Vagina (tissue), 2 donors: ENCODE results near the gene PPM1G. TPM values are rescaled to one million over a fixed set of nuclear protein-coding genes. Genes with fewer than 3 reads are reported as not detected.
"Not testable (repeated sequence)": the region's sequence is repeated elsewhere in the genome, so short reads cannot be mapped to it uniquely, and the experiment has no call there.

Experiments
- DNase-seq, 2 donors: peaks; one replicate each; pipeline ENCODE4 v3.0.0-alpha.2; 2017; ENCODE audit errors: extremely low spot score in 2 of 2
- H3K27ac ChIP-seq: fragments of 200-600 bp; sonication (generic); one replicate; pipeline ENCODE4 v1.5.1; 2019
- H3K27me3 ChIP-seq: fragments of 200-600 bp; sonication (generic); one replicate; pipeline ENCODE4 v1.5.1; 2019
- H3K36me3 ChIP-seq, 2 donors: fragments of 200-600 bp; sonication (generic); one replicate each; pipeline ENCODE4 v1.5.1; 2017 to 2019
- H3K4me1 ChIP-seq: fragments of 200-600 bp; sonication (generic); one replicate; pipeline ENCODE4 v1.5.1; 2019
- H3K4me3 ChIP-seq, 2 donors: fragments of 200-600 bp; sonication (generic); 1 replicate in 1 of 2; 2 replicates in 1 of 2; pipeline ENCODE4 v1.5.1; 2016 to 2019
- H3K9me3 ChIP-seq: fragments of 200-600 bp; sonication (generic); one replicate; pipeline ENCODE4 v1.5.1; 2019
- POLR2A ChIP-seq, 2 donors: fragments of 450-650 bp; IDR thresholded peaks; one replicate each; pipeline ENCODE4 v1.6.1; 2017; ENCODE audit warnings: antibody characterized with exemption in 2 of 2, mild to moderate bottlenecking in 2 of 2, moderate library complexity in 2 of 2
- POLR2AphosphoS5 ChIP-seq, 2 donors: sonication (generic); formaldehyde crosslinking; IDR thresholded peaks; one replicate each; pipeline ENCODE4 v1.9.0; 2017; ENCODE audit warnings: antibody characterized with exemption in 2 of 2, mild to moderate bottlenecking in 2 of 2, low read depth in 1 of 2; ENCODE audit not compliant: insufficient read depth in 1 of 2
- intact Hi-C: fragments of 100-400 bp; cut with DNase I; formaldehyde crosslinking; loops from one replicate; pipeline ENCODE4 v1.15.1; 2023
- total RNA-seq: library from RNA; depleted of rRNA; stranded (reverse); fragments of >200 nt; gene quantifications from one replicate; pipeline ENCODE4 v1.2.3, GENCODE V29; 2016
- TF ChIP-seq, protein P1 (sequence below), 3 experiments: fragments of 450-650 bp in 2 of 3; fragments of 200-600 bp in 1 of 3; sonication (generic) in 1 of 3; IDR thresholded peaks; one replicate each; pipeline ENCODE4 v1.5.1; 2017 to 2019; ENCODE audit warnings: antibody characterized with exemption in 3 of 3, mild to moderate bottlenecking in 2 of 3, moderate library complexity in 2 of 3

The PPM1G gene
- total RNA-seq, 1 donor from 2014 or later: 45.4 TPM

DNA sequence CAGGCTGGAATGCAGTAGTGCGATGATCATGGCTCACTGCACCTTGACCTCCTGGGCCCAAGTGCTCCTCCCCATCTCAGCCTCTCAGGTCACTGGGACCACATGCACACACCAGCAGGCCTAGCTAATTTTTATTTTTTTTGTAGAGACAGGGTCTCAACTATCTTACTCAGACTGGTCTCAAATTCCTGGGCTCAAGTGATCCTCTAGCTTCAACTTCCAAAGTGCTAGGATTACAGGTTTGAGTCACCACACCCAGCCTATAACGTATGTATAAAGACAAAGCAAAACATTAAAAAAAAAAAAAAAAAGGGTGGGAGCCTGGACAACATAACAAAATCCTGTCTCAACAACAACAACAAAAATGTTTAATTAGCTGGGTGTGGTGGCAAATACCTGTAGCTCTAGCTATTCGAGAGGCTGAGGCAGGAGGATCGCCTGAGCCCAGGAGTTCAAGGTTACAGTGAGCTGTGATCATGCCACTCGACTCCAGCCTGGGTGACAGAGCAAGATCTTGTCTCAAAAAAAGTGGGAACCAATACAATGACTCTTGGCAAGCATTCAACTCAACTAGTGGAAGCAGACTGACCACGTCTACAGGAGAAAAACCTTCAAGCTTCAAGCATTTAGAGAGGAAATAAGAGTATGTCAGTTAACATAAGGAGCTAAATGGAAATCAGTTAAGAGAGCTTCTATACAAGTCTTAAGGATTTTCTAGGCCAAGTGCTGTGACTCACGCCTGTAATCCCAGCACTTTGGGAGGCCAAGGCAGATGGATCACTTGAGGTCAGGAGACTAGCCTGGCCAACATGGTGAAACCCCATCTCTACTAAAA lies 55.4 kb downstream of the PPM1G start:
- Histone ChIP-seq H3K27me3 (no peaks in the 10 kb centered on the region), H3K36me3 (no peaks in the 10 kb centered on the region), H3K9me3 (no peaks in the 10 kb centered on the region), H3K4me1 (peaks cover 45% of the 10 kb centered on the region), H3K4me3 (no peak overlapping the region), H3K27ac (no peak overlapping the region)
- TF ChIP-seq, protein P1, sequence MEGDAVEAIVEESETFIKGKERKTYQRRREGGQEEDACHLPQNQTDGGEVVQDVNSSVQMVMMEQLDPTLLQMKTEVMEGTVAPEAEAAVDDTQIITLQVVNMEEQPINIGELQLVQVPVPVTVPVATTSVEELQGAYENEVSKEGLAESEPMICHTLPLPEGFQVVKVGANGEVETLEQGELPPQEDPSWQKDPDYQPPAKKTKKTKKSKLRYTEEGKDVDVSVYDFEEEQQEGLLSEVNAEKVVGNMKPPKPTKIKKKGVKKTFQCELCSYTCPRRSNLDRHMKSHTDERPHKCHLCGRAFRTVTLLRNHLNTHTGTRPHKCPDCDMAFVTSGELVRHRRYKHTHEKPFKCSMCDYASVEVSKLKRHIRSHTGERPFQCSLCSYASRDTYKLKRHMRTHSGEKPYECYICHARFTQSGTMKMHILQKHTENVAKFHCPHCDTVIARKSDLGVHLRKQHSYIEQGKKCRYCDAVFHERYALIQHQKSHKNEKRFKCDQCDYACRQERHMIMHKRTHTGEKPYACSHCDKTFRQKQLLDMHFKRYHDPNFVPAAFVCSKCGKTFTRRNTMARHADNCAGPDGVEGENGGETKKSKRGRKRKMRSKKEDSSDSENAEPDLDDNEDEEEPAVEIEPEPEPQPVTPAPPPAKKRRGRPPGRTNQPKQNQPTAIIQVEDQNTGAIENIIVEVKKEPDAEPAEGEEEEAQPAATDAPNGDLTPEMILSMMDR (IDR thresholded peaks at IDR 0.05): no peak
- TF ChIP-seq POLR2A (IDR thresholded peaks at IDR 0.05) (no peak), POLR2AphosphoS5 (IDR thresholded peaks at IDR 0.05; ENCODE audit: insufficient read depth in 1 of 2, low read depth in 1 of 2) (no peak)
- no peak for DNase-seq
- intact Hi-C loops: no loop called here

DNA sequence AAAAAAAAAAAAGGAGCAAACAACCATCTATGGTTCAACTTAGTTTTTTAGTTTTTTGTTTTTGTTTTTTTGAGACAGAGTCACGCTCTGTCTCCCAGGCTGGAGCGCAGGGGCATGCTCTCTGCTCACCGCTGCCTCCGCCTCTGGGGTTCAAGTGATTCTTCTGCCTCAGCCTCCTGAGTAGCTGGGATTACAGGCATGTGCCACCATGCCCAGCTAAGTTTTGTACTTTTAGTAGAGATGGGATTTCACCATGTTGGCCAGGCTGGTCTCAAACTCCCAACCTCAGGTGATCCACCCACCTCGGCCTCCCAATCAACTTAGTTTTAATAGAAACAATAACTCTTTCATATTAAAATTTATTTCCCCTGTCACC lies 56.0 kb downstream of the PPM1G start:
- H3K36me3 ChIP-seq, H3K9me3 ChIP-seq, DNase-seq, H3K4me3 ChIP-seq, intact Hi-C loops, H3K27me3 ChIP-seq, H3K27ac ChIP-seq: not testable (repeated sequence)
- H3K4me1 ChIP-seq: peaks cover 43% of the 10 kb centered on the region

DNA sequence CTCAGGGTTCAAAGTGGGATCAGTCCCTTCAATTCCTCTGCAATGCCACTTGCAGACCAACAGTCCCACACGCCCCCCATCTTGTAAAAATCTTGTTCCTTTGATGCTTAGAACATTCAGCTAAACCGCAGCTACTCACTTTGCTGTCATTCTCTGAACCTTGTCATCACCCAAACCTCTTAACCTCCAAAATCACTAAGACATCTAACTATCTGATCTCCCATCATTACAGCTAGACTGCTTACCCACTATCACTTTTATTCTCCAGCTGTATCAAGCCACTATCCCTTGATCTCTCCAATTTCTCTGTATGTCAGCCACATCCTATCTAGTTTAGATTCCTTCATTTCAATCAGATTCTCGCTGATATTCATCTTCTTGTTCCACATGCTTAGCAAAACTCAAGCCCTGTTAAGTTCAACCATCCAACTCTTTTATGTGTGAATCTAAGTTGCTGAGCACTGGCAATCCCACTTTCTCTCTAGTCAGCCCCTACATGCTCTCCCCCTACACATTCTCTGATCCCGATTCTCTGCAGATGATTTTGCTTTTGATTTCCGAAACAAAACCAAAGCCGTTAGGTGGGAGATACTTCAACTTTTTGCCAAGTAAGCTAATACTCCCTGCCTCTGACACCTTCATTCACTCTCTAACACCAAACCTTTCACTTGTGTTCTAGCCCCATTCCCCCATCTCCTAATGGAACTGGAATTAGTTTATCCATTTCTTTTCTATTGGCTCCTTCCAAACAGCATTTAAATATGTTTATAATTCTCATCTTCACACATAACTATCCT lies 57.4 kb downstream of the PPM1G start:
- TF ChIP-seq POLR2A (IDR thresholded peaks at IDR 0.05) (no peak), POLR2AphosphoS5 (IDR thresholded peaks at IDR 0.05; ENCODE audit: insufficient read depth in 1 of 2, low read depth in 1 of 2) (no peak)
- TF ChIP-seq, protein P1 (IDR thresholded peaks at IDR 0.05): no peak
- DNase-seq: no peak
- no peaks in the 10 kb centered on the region for H3K9me3 ChIP-seq
- no peak overlapping the region for H3K4me3 ChIP-seq
- intact Hi-C loops: no loop called here
- H3K36me3 ChIP-seq: no peaks in the 10 kb centered on the region
- H3K27me3 ChIP-seq: no peaks in the 10 kb centered on the region
- H3K4me1 ChIP-seq: peaks cover 30% of the 10 kb centered on the region
- no peak overlapping the region for H3K27ac ChIP-seq

DNA sequence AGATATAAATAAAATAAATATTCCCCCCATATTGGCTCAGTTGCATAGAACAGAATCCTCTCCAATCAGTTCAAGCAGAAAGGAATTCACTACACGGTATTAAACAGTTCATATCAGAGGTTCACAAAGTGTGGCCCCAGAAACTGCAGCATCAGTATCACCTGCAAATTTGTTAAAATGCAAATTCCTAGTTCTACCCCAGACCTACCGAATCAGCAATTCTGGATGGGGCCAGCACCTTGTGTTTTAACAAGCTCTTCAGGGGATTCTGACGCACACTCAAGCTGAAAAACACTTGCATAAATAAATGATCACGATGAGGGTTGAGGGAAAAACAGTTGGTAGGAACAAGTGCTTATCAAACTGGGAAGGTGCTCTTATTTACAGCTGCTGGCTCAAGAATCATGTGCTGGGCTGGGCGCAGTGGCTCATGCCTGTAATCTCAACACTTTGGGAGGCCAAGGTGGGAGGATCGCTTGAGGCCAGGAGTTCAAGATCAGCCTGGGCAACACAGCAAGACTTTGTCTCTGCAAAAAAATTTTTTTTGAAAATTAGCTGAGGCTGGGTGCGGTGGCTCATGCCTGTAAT lies 59.2 kb downstream of the PPM1G start:
- TF ChIP-seq POLR2AphosphoS5 (IDR thresholded peaks at IDR 0.05; ENCODE audit: insufficient read depth in 1 of 2, low read depth in 1 of 2) (no peak), POLR2A (IDR thresholded peaks at IDR 0.05) (no peak)
- TF ChIP-seq, protein P1 (IDR thresholded peaks at IDR 0.05): no peak
- no peak overlapping the region for H3K27ac ChIP-seq
- intact Hi-C loops: no loop called here

DNA sequence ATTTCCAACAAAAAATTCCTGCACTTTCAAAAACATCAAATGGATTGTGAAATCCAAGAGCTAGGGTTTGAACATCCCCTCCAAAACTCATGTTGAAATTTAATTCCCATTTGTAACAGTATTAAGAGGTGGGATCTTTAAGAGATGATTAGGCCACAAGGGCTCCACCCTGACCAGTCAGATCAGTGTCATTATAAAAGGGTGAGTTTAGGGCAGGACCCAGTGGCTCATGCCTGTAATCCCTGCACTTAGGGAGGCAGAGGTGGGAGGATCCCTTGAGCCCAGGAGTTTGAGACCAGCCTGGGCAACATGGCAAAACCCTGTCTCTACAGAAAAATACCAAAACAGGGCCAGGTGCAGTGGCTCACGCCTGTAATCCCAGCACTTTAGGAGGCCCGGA lies 61.8 kb downstream of the PPM1G start:
- Histone ChIP-seq H3K9me3 (no peaks in the 10 kb centered on the region), H3K4me3 (no peak overlapping the region), H3K36me3 (peaks cover 0 to 4% of the 10 kb centered on the region in 2 donors), H3K27me3 (no peaks in the 10 kb centered on the region), H3K4me1 (peaks cover 4% of the 10 kb centered on the region), H3K27ac (no peak overlapping the region)
- intact Hi-C loops: no loop called here
- DNase-seq: no peak
- TF ChIP-seq, protein P1 (IDR thresholded peaks at IDR 0.05): no peak
- TF ChIP-seq POLR2A (IDR thresholded peaks at IDR 0.05): no peak
- no peak for TF ChIP-seq POLR2AphosphoS5 (IDR thresholded peaks at IDR 0.05; ENCODE audit: insufficient read depth in 1 of 2, low read depth in 1 of 2)

More for the DNA sequence above, 59.2 kb downstream of the PPM1G start:
- no peak overlapping the region for H3K4me3 ChIP-seq
- peaks cover 25% of the 10 kb centered on the region for H3K4me1 ChIP-seq
- H3K36me3 ChIP-seq: no peaks in the 10 kb centered on the region
- no peaks in the 10 kb centered on the region for H3K9me3 ChIP-seq
- DNase-seq: no peak
- H3K27me3 ChIP-seq: no peaks in the 10 kb centered on the region
